Activated CD4-positive, alpha-beta T cell treated with anti-CD3 and anti-CD28 coated beads, Interleukin-2, amount 10 ng/mL, durations not matched to agents 24 days and 14 days (primary cell): ENCODE measurements around the gene NCOA3. TPM values are rescaled to one million over a fixed set of nuclear protein-coding genes. Genes with fewer than 3 reads are reported as not detected.
"Not testable (repeated sequence)": the region's sequence is repeated elsewhere in the genome, so short reads cannot be mapped to it uniquely, and the experiment has no call there.

ENCODE experiments used
- DNase-seq: peaks from one replicate; pipeline ENCODE4 v3.0.0; 2022
- H3K27ac Mint-ChIP-seq: one replicate; pipeline ENCODE4 v1.8.0; 2022; ENCODE audit warnings: mild to moderate bottlenecking, mixed read lengths
- H3K27me3 Mint-ChIP-seq: one replicate; pipeline ENCODE4 v1.8.0; 2022; ENCODE audit warnings: mixed read lengths
- H3K36me3 Mint-ChIP-seq: one replicate; pipeline ENCODE4 v1.8.0; 2022; ENCODE audit warnings: low read depth, mild to moderate bottlenecking, mixed read lengths
- H3K4me1 Mint-ChIP-seq: one replicate; pipeline ENCODE4 v1.8.0; 2021; ENCODE audit warnings: mixed read lengths
- H3K4me3 Mint-ChIP-seq: one replicate; pipeline ENCODE4 v1.8.0; 2022; ENCODE audit warnings: mild to moderate bottlenecking, moderate library complexity, mixed read lengths
- H3K9me3 Mint-ChIP-seq: one replicate; pipeline ENCODE4 v1.8.0; 2021; ENCODE audit warnings: mixed read lengths
- intact Hi-C: fragments of 100-400 bp; cut with micrococcal nuclease; formaldehyde crosslinking; loops from one replicate; pipeline ENCODE4 v1.15.1; 2023
- total RNA-seq: library from RNA; stranded (reverse); gene quantifications from 2 replicates; pipeline ENCODE4 v1.2.3, GENCODE V29; 2022

The NCOA3 gene
- total RNA-seq, 1 donor from 2014 or later: 140 TPM

DNA sequence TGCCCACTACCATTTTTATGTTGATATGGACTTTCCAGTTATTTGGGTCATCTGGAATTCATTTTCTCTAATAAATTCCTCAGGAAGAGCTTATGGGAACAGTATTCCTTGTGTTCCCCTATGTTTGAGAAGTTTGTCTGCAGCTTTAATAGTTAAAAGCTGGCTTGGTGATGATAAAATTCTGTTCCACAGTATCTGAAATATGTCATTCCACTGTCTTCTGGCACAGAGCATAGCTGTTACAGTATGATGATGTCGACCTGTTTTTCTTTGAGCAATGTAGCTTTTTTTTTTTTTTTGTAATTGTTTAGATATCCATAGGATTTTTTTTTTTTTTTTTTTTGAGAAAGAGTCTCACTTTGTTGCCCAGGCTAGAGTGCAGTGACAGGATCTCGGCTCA, 43.2 kb downstream of the NCOA3 start:
- DNase-seq: no peak
- H3K36me3 Mint-ChIP-seq: peaks cover 30% of the 10 kb centered on the region
- intact Hi-C loops: no loop called here
- H3K4me3 Mint-ChIP-seq: no peak overlapping the region
- peaks cover 47% of the 10 kb centered on the region for H3K4me1 Mint-ChIP-seq
- H3K9me3 Mint-ChIP-seq: no peaks in the 10 kb centered on the region
- no peaks in the 10 kb centered on the region for H3K27me3 Mint-ChIP-seq
- H3K27ac Mint-ChIP-seq: no peak overlapping the region

DNA sequence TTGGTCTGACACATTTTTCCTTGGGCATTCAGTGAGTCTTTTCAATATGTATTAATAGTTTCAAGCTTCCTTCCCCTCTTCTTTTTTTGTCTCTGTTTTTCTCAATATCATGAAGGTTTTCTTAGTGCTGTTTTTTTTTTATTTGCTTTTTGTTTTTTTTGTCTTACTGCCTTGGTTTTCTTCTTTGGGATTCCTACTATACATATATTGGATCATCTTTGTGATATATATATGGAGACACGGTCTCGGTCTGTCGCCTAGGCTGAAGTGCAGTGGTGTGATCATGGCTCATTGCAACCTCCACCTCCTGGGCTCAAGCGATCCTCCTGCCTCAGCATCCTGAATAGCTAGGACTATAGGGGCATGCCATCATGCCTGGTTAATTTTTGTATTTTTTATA, 43.8 kb downstream of the NCOA3 start:
- peak overlapping the region; percentile 2 for H3K27ac Mint-ChIP-seq
- intact Hi-C loops: no loop called here
- no peak for DNase-seq
- no peaks in the 10 kb centered on the region for H3K27me3 Mint-ChIP-seq
- H3K36me3 Mint-ChIP-seq: peaks cover 32% of the 10 kb centered on the region
- H3K4me1 Mint-ChIP-seq: peaks cover 44% of the 10 kb centered on the region
- no peaks in the 10 kb centered on the region for H3K9me3 Mint-ChIP-seq
- H3K4me3 Mint-ChIP-seq: no peak overlapping the region

DNA sequence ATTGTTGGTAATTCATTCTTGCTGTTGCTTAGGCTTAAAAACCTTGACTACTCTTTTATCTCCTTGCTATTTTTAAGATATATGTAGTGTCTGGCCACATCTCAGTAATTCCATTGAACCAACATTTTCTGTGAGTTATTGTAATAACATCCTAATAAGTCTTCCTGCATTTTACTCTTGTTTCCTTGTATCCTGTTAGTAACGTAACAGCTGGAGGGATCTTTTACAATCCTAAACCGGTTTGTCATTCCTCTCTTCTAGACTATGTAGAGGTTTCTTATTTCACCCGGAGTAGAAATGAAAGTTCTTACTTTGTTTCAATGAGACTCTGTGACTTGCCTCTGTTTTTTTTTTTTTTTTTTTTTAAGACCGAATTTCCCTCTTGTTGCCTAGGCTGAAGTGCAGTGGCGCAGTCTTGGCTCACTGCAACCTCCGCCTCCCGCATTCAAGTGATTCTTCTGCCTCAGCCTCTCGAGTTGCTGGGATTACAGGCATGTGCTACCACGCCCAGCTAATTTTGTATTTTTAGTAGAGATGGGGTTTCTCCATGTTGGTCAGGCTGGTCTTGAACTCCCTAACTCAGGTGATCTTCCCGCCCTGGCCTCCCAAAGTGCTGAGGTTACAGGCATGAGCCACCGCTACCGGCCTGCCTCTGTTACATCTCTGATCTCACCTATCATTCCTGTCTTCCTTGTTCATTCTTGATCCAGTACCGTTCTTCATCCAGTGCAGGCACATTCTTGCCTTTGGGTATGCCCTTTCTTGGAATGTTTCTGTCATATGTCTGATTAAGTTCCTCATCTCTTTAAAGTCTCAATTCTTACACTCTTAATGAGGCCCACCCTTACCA, 44.7 kb downstream of the NCOA3 start:
- no peaks in the 10 kb centered on the region for H3K27me3 Mint-ChIP-seq
- peaks cover 39% of the 10 kb centered on the region for H3K36me3 Mint-ChIP-seq
- peaks cover 43% of the 10 kb centered on the region for H3K4me1 Mint-ChIP-seq

DNA sequence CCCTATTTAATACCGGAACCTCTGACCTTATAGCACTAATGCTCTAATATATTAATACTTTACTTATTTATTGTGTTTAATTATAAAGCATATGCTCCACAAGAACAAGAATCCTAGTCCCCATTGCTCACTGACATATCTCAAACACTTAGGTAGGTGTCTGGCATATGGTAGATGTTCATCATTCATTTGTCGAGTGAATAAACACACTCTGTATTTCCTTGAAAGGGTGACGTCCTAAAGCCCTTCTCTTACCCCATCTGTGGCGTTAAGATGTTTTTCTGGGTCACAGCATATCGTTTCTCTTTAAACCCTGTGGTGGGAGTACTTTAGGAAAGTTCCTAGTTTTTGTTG, 45.3 kb downstream of the NCOA3 start:
- Mint-ChIP-seq H3K36me3 (peaks cover 40% of the 10 kb centered on the region), H3K27ac (no peak overlapping the region), H3K4me3 (no peak overlapping the region), H3K9me3 (no peaks in the 10 kb centered on the region), H3K27me3 (no peaks in the 10 kb centered on the region), H3K4me1 (peaks cover 41% of the 10 kb centered on the region)
- no peak for DNase-seq
- intact Hi-C loops: no loop called here

More for the DNA sequence above, 44.7 kb downstream of the NCOA3 start:
- Mint-ChIP-seq H3K4me3 (no peak overlapping the region), H3K27ac (peak overlapping the region; percentile 2), H3K9me3 (no peaks in the 10 kb centered on the region)
- intact Hi-C loops: no loop called here
- no peak for DNase-seq

- H3K27ac Mint-ChIP-seq: peak overlapping the region; percentile 11
- peaks cover 25% of the 10 kb centered on the region for H3K4me1 Mint-ChIP-seq
- H3K27me3 Mint-ChIP-seq: no peaks in the 10 kb centered on the region
- no peak overlapping the region for H3K4me3 Mint-ChIP-seq
- DNase-seq: no peak
- intact Hi-C loops: no loop called here
- peaks cover 41% of the 10 kb centered on the region for H3K36me3 Mint-ChIP-seq
- H3K9me3 Mint-ChIP-seq: no peaks in the 10 kb centered on the region
Measured at GRCh38 chr20:47549671-47550070, 48.0 kb downstream of the NCOA3 start.

- H3K27ac Mint-ChIP-seq: no peak overlapping the region
- H3K9me3 Mint-ChIP-seq: no peaks in the 10 kb centered on the region
- H3K4me3 Mint-ChIP-seq: no peak overlapping the region
- peaks cover 21% of the 10 kb centered on the region for H3K4me1 Mint-ChIP-seq
- DNase-seq: no peak
- H3K36me3 Mint-ChIP-seq: peaks cover 35% of the 10 kb centered on the region
- H3K27me3 Mint-ChIP-seq: no peaks in the 10 kb centered on the region
- intact Hi-C loops: no loop called here
Measured at GRCh38 chr20:47551222-47551621, 49.5 kb downstream of the NCOA3 start.

GRCh38 chr20:47551841-47552240, 50.2 kb downstream of the NCOA3 start:
- no peaks in the 10 kb centered on the region for H3K27me3 Mint-ChIP-seq
- H3K4me1 Mint-ChIP-seq: peaks cover 20% of the 10 kb centered on the region
- DNase-seq: peak; percentile 42
- H3K27ac Mint-ChIP-seq: peak overlapping the region; percentile 29
- no peaks in the 10 kb centered on the region for H3K9me3 Mint-ChIP-seq
- peaks cover 32% of the 10 kb centered on the region for H3K36me3 Mint-ChIP-seq
- no peak overlapping the region for H3K4me3 Mint-ChIP-seq
- intact Hi-C loops: no loop called here

DNA sequence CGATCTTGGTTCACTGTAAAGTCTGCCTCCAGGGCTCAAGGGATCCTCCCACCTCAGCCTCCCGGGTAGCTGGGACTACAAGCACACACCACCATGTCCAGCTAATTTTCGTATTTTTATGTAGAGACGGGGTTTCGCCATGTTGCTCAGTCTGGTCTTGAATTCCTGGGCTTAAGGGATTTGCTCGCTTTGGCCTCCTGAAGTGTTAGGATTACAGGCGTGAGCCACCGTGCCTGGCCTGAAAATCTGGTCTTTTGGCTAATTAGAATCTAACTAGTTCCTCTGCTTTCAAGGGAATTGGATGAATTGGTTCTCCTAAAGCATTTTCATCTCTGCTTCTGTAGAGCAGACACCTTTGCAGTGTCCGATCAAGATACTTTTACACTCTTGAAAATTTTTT, 51.3 kb downstream of the NCOA3 start:
- Mint-ChIP-seq H3K36me3 (peaks cover 30% of the 10 kb centered on the region), H3K27ac (no peak overlapping the region), H3K4me1 (peaks cover 23% of the 10 kb centered on the region), H3K9me3 (no peaks in the 10 kb centered on the region), H3K4me3 (no peak overlapping the region), H3K27me3 (no peaks in the 10 kb centered on the region)
- intact Hi-C loops: no loop called here
- no peak for DNase-seq

GRCh38 chr20:47553594-47554235, 52.0 kb downstream of the NCOA3 start:
- intact Hi-C loops, H3K27me3 Mint-ChIP-seq, H3K4me3 Mint-ChIP-seq, H3K27ac Mint-ChIP-seq, DNase-seq, H3K9me3 Mint-ChIP-seq: not testable (repeated sequence)
- peaks cover 26% of the 10 kb centered on the region for H3K4me1 Mint-ChIP-seq
- peaks cover 34% of the 10 kb centered on the region for H3K36me3 Mint-ChIP-seq

DNA sequence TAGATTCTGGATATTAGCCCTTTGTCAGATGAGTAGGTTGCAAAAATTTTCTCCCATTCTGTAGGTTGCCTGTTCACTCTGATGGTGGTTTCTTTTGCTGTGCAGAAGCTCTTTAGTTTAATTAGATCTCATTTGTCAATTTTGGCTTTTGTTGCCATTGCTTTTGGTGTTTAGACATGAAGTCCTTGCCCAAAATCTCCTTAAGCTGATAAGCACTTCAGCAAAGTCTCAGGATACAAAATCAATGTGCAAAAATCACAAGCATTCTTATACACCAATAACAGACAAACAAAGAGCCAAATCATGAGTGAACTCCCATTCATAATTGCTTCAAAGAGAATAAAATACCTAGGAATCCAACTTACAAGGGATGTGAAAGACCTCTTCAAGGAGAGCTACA, 52.6 kb downstream of the NCOA3 start:
- intact Hi-C loops, DNase-seq, H3K4me3 Mint-ChIP-seq, H3K9me3 Mint-ChIP-seq, H3K27me3 Mint-ChIP-seq: not testable (repeated sequence)
- Mint-ChIP-seq H3K36me3 (peaks cover 36% of the 10 kb centered on the region), H3K27ac (peak overlapping the region; percentile 25), H3K4me1 (peaks cover 31% of the 10 kb centered on the region)

GRCh38 chr20:47557218-47557617, 55.5 kb downstream of the NCOA3 start:
- intact Hi-C loops: loop anchor here (5.0 kb wide), 1 partner anchor 35 kb away; no protein-coding TSS in a partner anchor
- Mint-ChIP-seq H3K36me3 (peaks cover 25% of the 10 kb centered on the region), H3K9me3 (no peaks in the 10 kb centered on the region)

DNA sequence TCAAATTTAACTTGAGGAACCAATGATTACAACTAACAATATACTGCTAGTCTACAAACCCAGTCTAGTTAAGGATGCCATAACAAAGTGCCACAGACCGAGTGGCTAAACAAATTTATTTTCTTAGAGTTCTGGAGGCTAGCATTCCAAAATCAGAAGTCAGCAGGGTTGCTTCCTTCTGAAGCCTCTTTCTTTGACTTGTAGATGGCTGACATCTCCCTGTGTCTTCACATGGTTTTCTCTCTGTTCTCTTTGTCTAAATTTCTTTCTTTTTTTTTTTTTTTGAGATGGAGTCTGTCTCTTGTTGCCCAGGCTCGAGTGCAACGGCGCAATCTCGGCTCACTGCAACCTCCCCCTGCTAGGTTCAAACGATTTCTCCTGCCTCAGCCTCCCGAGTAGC, 56.1 kb downstream of the NCOA3 start:
- no peak overlapping the region for H3K4me3 Mint-ChIP-seq
- H3K9me3 Mint-ChIP-seq: no peaks in the 10 kb centered on the region
- H3K36me3 Mint-ChIP-seq: peaks cover 28% of the 10 kb centered on the region
- peaks cover 34% of the 10 kb centered on the region for H3K4me1 Mint-ChIP-seq
- intact Hi-C loops: loop anchor here (5.0 kb wide), 1 partner anchor 35 kb away; no protein-coding TSS in a partner anchor
- H3K27me3 Mint-ChIP-seq: no peaks in the 10 kb centered on the region
- H3K27ac Mint-ChIP-seq: no peak overlapping the region
- DNase-seq: no peak

More at GRCh38 chr20:47557218-47557617, 55.5 kb downstream of the NCOA3 start:
- DNase-seq: no peak
- H3K4me1 Mint-ChIP-seq: peaks cover 31% of the 10 kb centered on the region
- H3K27ac Mint-ChIP-seq: no peak overlapping the region
- H3K4me3 Mint-ChIP-seq: no peak overlapping the region
- no peaks in the 10 kb centered on the region for H3K27me3 Mint-ChIP-seq

DNA sequence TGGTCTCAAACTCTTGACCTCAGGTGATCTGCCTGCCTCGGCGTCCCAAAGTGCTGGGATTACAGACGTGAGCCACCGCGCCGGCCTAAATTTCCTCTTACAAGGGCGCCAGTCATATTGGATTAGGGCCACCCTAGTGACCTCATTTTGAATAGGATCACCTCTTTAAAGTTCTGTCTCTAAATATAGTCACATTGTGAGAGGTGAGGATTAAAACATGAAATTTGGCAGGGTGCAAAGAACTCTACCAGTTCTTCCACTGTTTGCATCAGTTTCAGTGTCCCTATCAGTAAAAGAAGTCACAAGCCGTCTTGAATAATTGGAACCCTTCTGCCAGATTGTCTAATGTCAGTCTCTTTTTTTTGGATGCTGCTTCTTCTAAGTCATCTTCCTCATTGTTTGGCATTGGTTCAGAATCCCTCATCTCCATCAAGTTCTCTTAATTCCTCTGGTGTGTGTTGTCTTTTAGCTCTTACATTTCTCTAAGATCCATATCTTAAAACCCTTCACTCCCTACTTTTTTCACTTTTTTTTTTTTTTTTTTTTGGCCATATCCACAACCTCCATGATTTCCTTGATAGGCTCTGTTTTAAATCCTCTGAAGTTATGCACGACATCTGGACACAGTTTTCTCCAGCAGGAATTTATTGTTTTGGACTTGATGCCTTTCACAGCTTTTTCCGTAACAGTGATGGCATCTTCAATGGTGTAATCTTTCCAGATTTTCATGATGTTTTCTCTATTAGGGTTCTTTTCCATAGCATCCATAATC, 56.8 kb downstream of the NCOA3 start:
- intact Hi-C loops: loop anchor here (5.0 kb wide), 1 partner anchor 34 kb away; no protein-coding TSS in a partner anchor
- Mint-ChIP-seq H3K36me3 (peaks cover 24% of the 10 kb centered on the region), H3K27ac (peak overlapping the region; percentile 26), H3K4me1 (peaks cover 38% of the 10 kb centered on the region), H3K9me3 (no peaks in the 10 kb centered on the region), H3K27me3 (no peaks in the 10 kb centered on the region), H3K4me3 (no peak overlapping the region)
- DNase-seq: no peak

- H3K9me3 Mint-ChIP-seq: no peaks in the 10 kb centered on the region
- DNase-seq: no peak
- no peaks in the 10 kb centered on the region for H3K27me3 Mint-ChIP-seq
- H3K4me3 Mint-ChIP-seq: no peak overlapping the region
- intact Hi-C loops: loop anchor here (5.0 kb wide), 1 partner anchor 33 kb away; no protein-coding TSS in a partner anchor
- H3K27ac Mint-ChIP-seq: no peak overlapping the region
- H3K36me3 Mint-ChIP-seq: peaks cover 25% of the 10 kb centered on the region
- H3K4me1 Mint-ChIP-seq: peaks cover 40% of the 10 kb centered on the region
Measured at GRCh38 chr20:47559141-47559540, 57.5 kb downstream of the NCOA3 start.
